Type B pancreatic cell (in vitro differentiated cells): ENCODE measurements around the gene GRM3. TPM values are rescaled to one million over a fixed set of nuclear protein-coding genes. Genes with fewer than 3 reads are reported as not detected.

Source experiments
- DNase-seq: peaks from one replicate; pipeline ENCODE4 v3.0.0; 2021; ENCODE audit warnings: mixed read lengths; ENCODE audit not compliant: unreplicated experiment; ENCODE audit errors: extremely low spot score
- H3K27ac Mint-ChIP-seq: 2 replicates; pipeline ENCODE4 v1.8.0; 2021; ENCODE audit warnings: mild to moderate bottlenecking, mixed read lengths
- H3K27me3 Mint-ChIP-seq: 2 replicates; pipeline ENCODE4 v1.8.0; 2021; ENCODE audit warnings: mixed read lengths
- H3K36me3 Mint-ChIP-seq: 2 replicates; pipeline ENCODE4 v1.8.0; 2021; ENCODE audit warnings: mixed read lengths
- H3K4me1 Mint-ChIP-seq: one replicate; pipeline ENCODE4 v1.8.0; 2021; ENCODE audit warnings: mixed read lengths; ENCODE audit not compliant: unreplicated experiment
- H3K4me3 Mint-ChIP-seq: 2 replicates; pipeline ENCODE4 v1.8.0; 2021; ENCODE audit warnings: mild to moderate bottlenecking, mixed read lengths
- H3K9me3 Mint-ChIP-seq: 2 replicates; pipeline ENCODE4 v1.8.0; 2021; ENCODE audit warnings: mixed read lengths
- CTCF ChIP-seq: fragments of 200-600 bp; sonication (generic); conservative IDR thresholded peaks from 2 replicates; pipeline ENCODE4 v1.5.0; 2021; ENCODE audit warnings: antibody characterized with exemption, mild to moderate bottlenecking
- total RNA-seq: library from RNA; stranded (reverse); gene quantifications from 2 replicates; pipeline ENCODE4 v1.2.1, GENCODE V29; 2021; ENCODE audit warnings: low replicate concordance

Gene GRM3
- total RNA-seq, 1 donor from 2014 or later = 0.46 TPM

GRCh38 chr7:86653919-86654659 is 10.4 kb downstream of the GRM3 start:
- no peaks in the 10 kb centered on the region for H3K4me1 Mint-ChIP-seq
- H3K27me3 Mint-ChIP-seq = peaks cover 11% of the 10 kb centered on the region
- H3K27ac Mint-ChIP-seq = no peak overlapping the region
- TF ChIP-seq CTCF = no peak
- H3K36me3 Mint-ChIP-seq = no peaks in the 10 kb centered on the region
- no peak for DNase-seq
- H3K4me3 Mint-ChIP-seq = no peak overlapping the region
- no peaks in the 10 kb centered on the region for H3K9me3 Mint-ChIP-seq

GRCh38 chr7:86657948-86658347 is 14.2 kb downstream of the GRM3 start:
- Mint-ChIP-seq H3K27ac (no peak overlapping the region), H3K9me3 (no peaks in the 10 kb centered on the region), H3K4me1 (no peaks in the 10 kb centered on the region), H3K36me3 (no peaks in the 10 kb centered on the region), H3K4me3 (no peak overlapping the region), H3K27me3 (peaks cover 3% of the 10 kb centered on the region)
- no peak for DNase-seq
- TF ChIP-seq CTCF = no peak

GRCh38 chr7:86660950-86661462 is 17.3 kb downstream of the GRM3 start:
- no peaks in the 10 kb centered on the region for H3K9me3 Mint-ChIP-seq
- H3K27ac Mint-ChIP-seq = no peak overlapping the region
- TF ChIP-seq CTCF = no peak
- no peak overlapping the region for H3K4me3 Mint-ChIP-seq
- no peaks in the 10 kb centered on the region for H3K36me3 Mint-ChIP-seq
- peaks cover 3% of the 10 kb centered on the region for H3K27me3 Mint-ChIP-seq
- no peaks in the 10 kb centered on the region for H3K4me1 Mint-ChIP-seq
- DNase-seq = no peak

GRCh38 chr7:86664486-86664885 is 20.8 kb downstream of the GRM3 start:
- no peaks in the 10 kb centered on the region for H3K4me1 Mint-ChIP-seq
- H3K9me3 Mint-ChIP-seq = no peaks in the 10 kb centered on the region
- H3K4me3 Mint-ChIP-seq = no peak overlapping the region
- DNase-seq = no peak
- no peaks in the 10 kb centered on the region for H3K36me3 Mint-ChIP-seq
- no peak overlapping the region for H3K27ac Mint-ChIP-seq
- TF ChIP-seq CTCF = no peak
- H3K27me3 Mint-ChIP-seq = peaks cover 2% of the 10 kb centered on the region

- Mint-ChIP-seq H3K36me3 (no peaks in the 10 kb centered on the region), H3K27ac (no peak overlapping the region), H3K4me1 (no peaks in the 10 kb centered on the region), H3K4me3 (no peak overlapping the region), H3K9me3 (no peaks in the 10 kb centered on the region), H3K27me3 (peaks cover 6% of the 10 kb centered on the region)
- DNase-seq = no peak
- no peak for TF ChIP-seq CTCF
Observed at GRCh38 chr7:86664991-86665390, 21.3 kb downstream of the GRM3 start.
